WI38 (cell line): ENCODE results near the gene DCAF11.

ENCODE experiments used
- H3K4me3 ChIP-seq: 2 replicates; pipeline ENCODE4 v1.5.1; 2011; ENCODE audit warnings: low read depth, mild to moderate bottlenecking, control low read depth, low read length
- CTCF ChIP-seq: IDR thresholded peaks from 2 replicates; pipeline ENCODE4 v1.5.1; 2012; ENCODE audit warnings: low read depth, mild to moderate bottlenecking, control low read depth, low read length

The DCAF11 gene

DNA sequence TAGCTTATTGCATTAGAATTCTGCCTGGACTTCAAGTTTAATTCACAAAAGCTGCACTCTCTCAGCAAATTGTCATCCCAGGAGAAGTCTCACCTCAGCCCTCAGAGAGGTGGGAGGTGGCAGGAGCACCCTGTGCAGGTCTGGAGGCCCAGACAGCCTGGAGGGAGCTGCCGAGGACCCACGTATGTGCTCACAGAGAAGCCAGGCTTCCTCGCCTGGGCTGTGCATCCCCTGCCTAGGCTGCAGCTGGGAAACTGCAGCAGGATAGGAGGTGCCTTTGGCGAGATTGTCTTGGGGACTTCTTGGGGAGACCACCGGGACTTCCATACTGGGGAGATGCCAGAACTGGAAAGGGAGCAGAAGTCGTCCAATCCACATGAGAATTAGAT, 34.4 kb upstream of the DCAF11 start:
- no peak overlapping the region for H3K4me3 ChIP-seq
- no peak for TF ChIP-seq CTCF

- H3K4me3 ChIP-seq, result peak overlapping the region; percentile 53
- no peak for TF ChIP-seq CTCF
Measured at GRCh38 chr14:24080888-24081738, 33.5 kb upstream of the DCAF11 start.

- no peak for TF ChIP-seq CTCF
- H3K4me3 ChIP-seq, result peak overlapping the region; percentile 53; the same call in 1 of the 2 replicates
Measured at GRCh38 chr14:24081739-24082211, 32.8 kb upstream of the DCAF11 start.

DNA sequence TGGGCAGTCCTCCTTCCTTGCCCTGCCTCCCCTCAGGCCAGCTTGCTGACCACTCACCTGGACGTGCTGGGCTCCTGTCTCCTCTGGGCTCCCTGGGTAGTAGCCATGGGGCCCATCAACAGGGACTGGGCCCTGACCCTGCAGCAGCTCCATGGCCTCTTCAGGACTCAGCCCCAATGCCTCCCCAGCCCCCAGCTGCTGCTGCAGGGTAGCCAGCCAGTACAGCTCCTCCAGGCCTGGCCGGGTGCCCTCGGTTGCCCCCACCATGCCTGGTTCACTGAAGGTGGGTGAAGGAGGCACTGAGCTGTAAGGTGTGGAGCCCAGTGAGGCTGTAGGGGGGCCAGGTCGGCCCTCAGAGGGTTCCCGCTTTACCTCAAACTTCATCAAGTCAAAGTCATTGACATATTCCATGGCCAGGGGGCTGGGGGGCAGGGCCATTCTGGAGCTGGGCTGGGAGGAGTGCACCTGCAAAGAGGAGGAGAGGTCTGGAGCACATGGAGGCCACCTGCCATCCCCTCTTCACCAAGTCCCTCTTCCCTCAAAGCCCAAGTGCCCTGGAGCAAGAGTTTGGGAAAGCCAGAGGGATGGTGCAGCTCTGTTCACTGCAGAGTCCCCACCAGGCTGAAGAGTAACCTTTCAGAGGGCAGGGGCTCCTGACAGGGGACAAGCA, 32.0 kb upstream of the DCAF11 start:
- H3K4me3 ChIP-seq, result no peak overlapping the region
- no peak for TF ChIP-seq CTCF

GRCh38 chr14:24083462-24083861, 31.1 kb upstream of the DCAF11 start:
- no peak overlapping the region for H3K4me3 ChIP-seq
- no peak for TF ChIP-seq CTCF

- H3K4me3 ChIP-seq, result no peak overlapping the region
- TF ChIP-seq CTCF, result no peak
Measured at GRCh38 chr14:24084440-24084839, 30.1 kb upstream of the DCAF11 start.

- no peak for TF ChIP-seq CTCF
- no peak overlapping the region for H3K4me3 ChIP-seq
Measured at GRCh38 chr14:24085215-24085614, 29.4 kb upstream of the DCAF11 start.
